ENCODE measurements around the gene CAPN5. TPM values are rescaled to one million over a fixed set of nuclear protein-coding genes. Genes with fewer than 3 reads are reported as not detected.
A peak's percentile ranks its signal among the peaks of the same experiment; 100 is the strongest.
"Not testable (repeated sequence)": the region's sequence is repeated elsewhere in the genome, so short reads cannot be mapped to it uniquely, and the experiment has no call there.

The CAPN5 gene
- total RNA-seq, 2 experiments from 2014 or later: 0.43 to 0.65 TPM

GRCh38 chr11:77058900-77059299 is 7.9 kb upstream of the CAPN5 start:
- H3K36me3 Mint-ChIP-seq (ENCODE audit: low read depth): no peaks in the 10 kb centered on the region
- DNase-seq: no peak
- ChIA-PET CTCF (interaction anchor here (1.1 kb wide), 2 partner anchors 11 to 32 kb away, joined by 3 read pairs; no protein-coding TSS in a partner anchor), POLR2A (no interaction called here)
- H3K27me3 Mint-ChIP-seq: peaks cover 22% of the 10 kb centered on the region
- H3K9me3 Mint-ChIP-seq: peaks cover 6% of the 10 kb centered on the region
- H3K4me3 Mint-ChIP-seq: no peak overlapping the region
- H3K4me1 Mint-ChIP-seq: peaks cover 1% of the 10 kb centered on the region
- H3K27ac Mint-ChIP-seq: no peak overlapping the region

DNA sequence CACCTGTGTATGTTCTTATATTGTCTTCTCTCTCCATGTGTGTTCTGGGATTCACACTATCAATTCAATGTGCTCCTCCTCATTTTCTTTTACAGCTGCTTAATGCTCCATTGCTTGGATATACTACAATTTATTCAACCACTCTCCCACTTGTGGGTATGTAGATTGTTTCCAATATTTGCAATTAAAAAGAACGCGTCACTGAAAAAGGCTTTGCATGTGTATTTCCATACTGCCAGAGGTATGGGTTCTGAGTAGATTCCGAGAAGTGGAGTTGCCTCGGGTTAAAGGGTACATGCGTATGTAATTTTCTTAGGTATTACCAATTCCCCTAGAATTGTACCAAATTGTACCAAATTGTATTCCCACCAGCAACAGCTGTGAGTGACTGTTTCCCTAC is 7.0 kb upstream of the CAPN5 start:
- no peak for DNase-seq
- Mint-ChIP-seq H3K4me1 (no peaks in the 10 kb centered on the region), H3K27ac (no peak overlapping the region), H3K9me3 (peaks cover 6% of the 10 kb centered on the region), H3K4me3 (no peak overlapping the region), H3K27me3 (peaks cover 28% of the 10 kb centered on the region), H3K36me3 (ENCODE audit: low read depth) (no peaks in the 10 kb centered on the region)
- ChIA-PET CTCF (interaction anchor here (2.0 kb wide), 1 partner anchor 31 kb away, joined by 8 read pairs; no protein-coding TSS in a partner anchor), POLR2A (no interaction called here)

GRCh38 chr11:77060234-77060633 is 6.5 kb upstream of the CAPN5 start:
- CTCF ChIA-PET: interaction anchor here (2.0 kb wide), 1 partner anchor 31 kb away, joined by 8 read pairs; no protein-coding TSS in a partner anchor
- H3K27me3 Mint-ChIP-seq: peaks cover 31% of the 10 kb centered on the region
- POLR2A ChIA-PET: no interaction called here
- peaks cover 6% of the 10 kb centered on the region for H3K9me3 Mint-ChIP-seq
- no peak overlapping the region for H3K4me3 Mint-ChIP-seq
- H3K36me3 Mint-ChIP-seq (ENCODE audit: low read depth): no peaks in the 10 kb centered on the region
- H3K27ac Mint-ChIP-seq: no peak overlapping the region
- DNase-seq: no peak
- H3K4me1 Mint-ChIP-seq: no peaks in the 10 kb centered on the region

- H3K9me3 Mint-ChIP-seq; DNase-seq; H3K4me1 Mint-ChIP-seq; H3K36me3 Mint-ChIP-seq (ENCODE audit: low read depth); POLR2A ChIA-PET; H3K27ac Mint-ChIP-seq; H3K4me3 Mint-ChIP-seq: not testable (repeated sequence)
- H3K27me3 Mint-ChIP-seq: peaks cover 39% of the 10 kb centered on the region
- CTCF ChIA-PET: interaction anchor here (2.0 kb wide), 1 partner anchor 30 kb away, joined by 8 read pairs; no protein-coding TSS in a partner anchor
Measured at GRCh38 chr11:77061258-77061657, 5.5 kb upstream of the CAPN5 start.

GRCh38 chr11:77062924-77063323 is 3.8 kb upstream of the CAPN5 start:
- H3K27me3 Mint-ChIP-seq: peaks cover 39% of the 10 kb centered on the region
- no peak overlapping the region for H3K27ac Mint-ChIP-seq
- ChIA-PET CTCF (interaction anchor here (0.7 to 2.6 kb wide), 4 partner anchors 16 to 113 kb away, joined by 3 to 13 read pairs (median 4); no protein-coding TSS in a partner anchor), POLR2A (no interaction called here)
- H3K4me1 Mint-ChIP-seq: peaks cover 4% of the 10 kb centered on the region
- DNase-seq: no peak
- peaks cover 2% of the 10 kb centered on the region for H3K9me3 Mint-ChIP-seq
- H3K36me3 Mint-ChIP-seq (ENCODE audit: low read depth): no peaks in the 10 kb centered on the region
- H3K4me3 Mint-ChIP-seq: no peak overlapping the region

DNA sequence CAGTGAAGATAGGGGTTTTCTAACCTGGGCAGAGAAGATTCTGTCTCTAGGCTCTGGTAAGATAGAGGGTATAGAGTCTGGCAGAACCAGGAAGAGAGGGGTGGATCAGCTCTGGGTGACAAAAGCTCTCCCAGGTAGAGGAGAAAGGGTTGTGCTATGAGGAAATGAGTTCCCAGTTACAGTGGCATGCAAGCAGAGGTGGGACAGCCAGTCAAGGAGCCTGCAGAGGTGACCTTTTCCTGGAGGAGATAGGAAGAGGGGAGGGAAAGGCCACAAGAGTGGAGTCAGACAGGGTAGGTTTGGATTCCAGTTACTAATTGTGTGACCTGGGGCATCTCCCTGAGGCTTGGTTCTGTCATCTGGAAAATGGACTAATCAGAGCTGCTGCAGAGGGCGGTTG is 3.4 kb upstream of the CAPN5 start:
- POLR2A ChIA-PET: no interaction called here
- CTCF ChIA-PET: interaction anchor here (0.7 to 2.6 kb wide), 4 partner anchors 16 to 112 kb away, joined by 3 to 13 read pairs (median 4); no protein-coding TSS in a partner anchor
- Mint-ChIP-seq H3K27ac (no peak overlapping the region), H3K9me3 (peaks cover 2% of the 10 kb centered on the region), H3K36me3 (ENCODE audit: low read depth) (no peaks in the 10 kb centered on the region), H3K4me1 (peaks cover 4% of the 10 kb centered on the region), H3K27me3 (peaks cover 42% of the 10 kb centered on the region), H3K4me3 (no peak overlapping the region)
- no peak for DNase-seq

GRCh38 chr11:77063861-77064260 is 2.9 kb upstream of the CAPN5 start:
- POLR2A ChIA-PET: no interaction called here

GRCh38 chr11:77064648-77065217 is 2.0 kb upstream of the CAPN5 start:
- POLR2A ChIA-PET: interaction anchor here (1.2 kb wide), 1 partner anchor 17 kb away, joined by 3 read pairs; no protein-coding TSS in a partner anchor
- Mint-ChIP-seq H3K9me3 (peaks cover 2% of the 10 kb centered on the region), H3K27me3 (peaks cover 40% of the 10 kb centered on the region), H3K36me3 (ENCODE audit: low read depth) (no peaks in the 10 kb centered on the region), H3K4me3 (no peak overlapping the region), H3K4me1 (peaks cover 4% of the 10 kb centered on the region), H3K27ac (no peak overlapping the region)
- CTCF ChIA-PET: interaction anchor here (1.4 kb wide), 1 partner anchor 17 kb away, joined by 6 read pairs; no protein-coding TSS in a partner anchor
- DNase-seq: no peak

More at GRCh38 chr11:77063861-77064260, 2.9 kb upstream of the CAPN5 start:
- H3K36me3 Mint-ChIP-seq (ENCODE audit: low read depth): no peaks in the 10 kb centered on the region
- DNase-seq: no peak
- H3K27ac Mint-ChIP-seq: no peak overlapping the region
- H3K4me3 Mint-ChIP-seq: no peak overlapping the region
- H3K4me1 Mint-ChIP-seq: peaks cover 4% of the 10 kb centered on the region
- H3K27me3 Mint-ChIP-seq: peaks cover 43% of the 10 kb centered on the region
- H3K9me3 Mint-ChIP-seq: peaks cover 2% of the 10 kb centered on the region
- CTCF ChIA-PET: interaction anchor here (0.7 to 2.6 kb wide), 2 partner anchors 16 to 27 kb away, joined by 3 to 13 read pairs; no protein-coding TSS in a partner anchor

DNA sequence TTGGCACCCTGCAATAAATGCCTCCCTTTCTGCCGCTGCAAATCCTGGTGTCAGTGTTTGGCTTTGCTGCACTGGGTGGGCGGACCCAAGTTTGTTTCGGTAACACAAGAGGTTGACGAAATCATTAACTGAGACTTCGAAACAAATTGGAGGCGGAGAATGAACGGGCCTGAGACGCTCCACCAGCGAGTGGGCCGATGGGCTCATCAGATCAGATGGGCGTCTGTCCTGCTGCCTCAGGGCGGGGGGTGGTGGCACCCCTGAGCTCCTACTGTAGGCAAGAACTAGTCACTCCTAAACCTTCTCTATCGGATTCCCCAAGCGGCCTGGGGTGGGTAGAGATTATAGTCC is 918 bp upstream of the CAPN5 start:
- H3K27me3 Mint-ChIP-seq: peaks cover 36% of the 10 kb centered on the region
- H3K9me3 Mint-ChIP-seq: peaks cover 2% of the 10 kb centered on the region
- CTCF ChIA-PET: interaction anchor here (1.4 kb wide), 2 partner anchors 18 to 25 kb away, joined by 5 to 6 read pairs; no protein-coding TSS in a partner anchor
- POLR2A ChIA-PET: no interaction called here
- H3K4me3 Mint-ChIP-seq: peak overlapping the region; percentile 67
- H3K36me3 Mint-ChIP-seq (ENCODE audit: low read depth): no peaks in the 10 kb centered on the region
- H3K4me1 Mint-ChIP-seq: peaks cover 4% of the 10 kb centered on the region
- DNase-seq: no peak
- no peak overlapping the region for H3K27ac Mint-ChIP-seq

- Mint-ChIP-seq H3K9me3 (no peaks in the 10 kb centered on the region), H3K36me3 (ENCODE audit: low read depth) (no peaks in the 10 kb centered on the region), H3K27ac (no peak overlapping the region), H3K4me3 (peak overlapping the region; percentile 47), H3K27me3 (peaks cover 31% of the 10 kb centered on the region), H3K4me1 (peaks cover 16% of the 10 kb centered on the region)
- ChIA-PET CTCF (no interaction called here), POLR2A (interaction anchor here (1.5 kb wide), 1 partner anchor 15 kb away, joined by 3 read pairs; no protein-coding TSS in a partner anchor)
- no peak for DNase-seq
Measured at GRCh38 chr11:77067861-77068443, 1.2 kb downstream of the CAPN5 start.

DNA sequence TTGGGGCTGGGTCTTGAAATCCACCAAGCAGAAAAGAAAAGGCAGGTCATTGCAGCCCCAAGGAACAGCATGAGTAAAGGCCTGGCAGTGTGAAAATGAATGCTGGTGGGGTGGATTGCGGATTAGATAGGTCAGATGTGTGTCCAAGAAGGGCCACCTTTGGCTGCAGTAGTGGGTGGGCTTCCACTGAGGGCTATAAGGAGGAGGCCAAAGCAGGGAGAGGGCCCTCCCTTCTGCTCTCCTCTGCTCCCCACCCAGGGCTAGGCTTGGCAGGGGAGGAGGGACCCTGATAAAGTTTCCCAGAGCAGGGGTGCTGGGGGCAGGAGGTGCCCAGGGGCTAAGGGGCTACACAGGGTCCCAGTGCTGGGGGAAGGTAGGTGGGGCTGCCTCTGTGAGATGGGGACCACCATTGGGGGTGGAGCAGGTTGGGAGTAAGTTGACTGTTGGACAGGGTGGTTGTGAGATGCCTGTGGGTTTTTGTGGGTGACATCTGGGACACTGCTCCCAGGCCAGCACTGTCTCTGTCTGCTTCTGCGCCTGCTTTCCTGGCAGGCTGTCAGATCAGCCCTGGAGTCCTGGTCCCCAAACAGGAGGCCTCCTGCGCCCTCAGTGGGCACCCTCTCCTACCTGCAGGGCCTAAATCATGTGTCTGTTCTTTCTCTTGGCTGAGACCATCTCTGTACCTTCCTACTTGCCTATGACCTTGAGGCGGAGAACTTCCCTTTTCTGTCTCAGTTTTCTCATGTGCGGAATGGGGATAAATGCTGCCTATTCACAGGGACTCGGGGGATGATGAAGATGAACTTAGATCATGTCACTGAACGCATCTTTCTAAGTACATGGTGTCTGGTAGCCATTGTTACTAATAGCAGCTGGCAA is 1.9 kb downstream of the CAPN5 start:
- Mint-ChIP-seq H3K36me3 (ENCODE audit: low read depth) (no peaks in the 10 kb centered on the region), H3K4me3 (no peak overlapping the region), H3K4me1 (peaks cover 23% of the 10 kb centered on the region), H3K27me3 (peaks cover 31% of the 10 kb centered on the region), H3K9me3 (no peaks in the 10 kb centered on the region), H3K27ac (no peak overlapping the region)
- DNase-seq: no peak
- POLR2A ChIA-PET: interaction anchor here (1.5 kb wide), 1 partner anchor 14 kb away, joined by 3 read pairs; no protein-coding TSS in a partner anchor
- CTCF ChIA-PET: no interaction called here

DNA sequence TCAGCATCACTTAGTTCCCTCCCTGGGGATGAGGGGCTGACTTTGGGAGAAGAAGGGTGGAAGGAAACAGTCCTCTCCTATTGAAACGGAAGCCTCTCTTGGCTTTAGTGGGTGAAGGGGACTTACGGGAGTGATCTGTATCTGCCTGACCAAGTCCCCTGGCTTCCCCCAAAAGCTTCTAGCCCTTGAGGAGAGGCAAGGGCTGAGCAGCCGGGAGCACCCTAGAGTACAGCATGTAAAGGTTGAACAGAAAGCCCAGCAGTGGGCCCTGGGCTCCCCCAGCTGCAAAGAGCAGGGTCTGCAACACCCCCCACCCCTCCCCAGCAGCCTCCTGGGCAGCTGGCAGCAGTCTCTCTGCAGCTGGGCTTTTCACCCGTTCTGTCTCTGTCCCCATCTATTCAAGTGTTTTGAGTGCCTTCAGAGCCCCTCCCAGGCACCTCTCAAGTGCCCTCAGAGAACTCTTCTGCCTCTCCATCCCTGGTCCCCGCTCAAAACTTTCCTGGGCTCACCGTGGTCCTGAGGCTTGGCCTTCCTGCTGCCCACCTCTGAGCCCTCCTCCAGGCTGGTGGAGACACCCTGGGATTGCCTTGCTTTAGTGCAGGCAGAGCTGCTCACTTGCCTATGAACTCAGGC is 2.7 kb downstream of the CAPN5 start:
- Mint-ChIP-seq H3K4me3 (no peak overlapping the region), H3K36me3 (ENCODE audit: low read depth) (no peaks in the 10 kb centered on the region), H3K9me3 (no peaks in the 10 kb centered on the region), H3K27ac (no peak overlapping the region), H3K27me3 (peaks cover 28% of the 10 kb centered on the region), H3K4me1 (peaks cover 24% of the 10 kb centered on the region)
- DNase-seq: no peak
- CTCF ChIA-PET: interaction anchor here (1.9 kb wide), 1 partner anchor 24 kb away, joined by 5 read pairs; no protein-coding TSS in a partner anchor
- POLR2A ChIA-PET: no interaction called here

Data from activated CD4-positive, alpha-beta memory T cell treated with anti-CD3 and anti-CD28 coated beads, Interleukin-2, amount 10 ng/mL, durations not matched to agents 7 days and 5 days (primary cell).